Neural cell (in vitro differentiated cells): ENCODE data around the gene CCDC127. TPM values are rescaled to one million over a fixed set of nuclear protein-coding genes. Genes with fewer than 3 reads are reported as not detected.
"Not testable (repeated sequence)": the region's sequence is repeated elsewhere in the genome, so short reads cannot be mapped to it uniquely, and the experiment has no call there.

Experiments
- H2AFZ ChIP-seq: fragments of 200-600, 300-800 bp; sonication (generic), shearing (Covaris generic); 2 replicates; pipeline ENCODE4 v1.6.0; 2014; ENCODE audit warnings: low read depth, mild to moderate bottlenecking, antibody characterized with exemption, low read length, moderate library complexity
- H3F3A ChIP-seq: fragments of 200-600 bp; shearing (Covaris generic); 2 replicates; pipeline ENCODE4 v1.6.1; 2016; ENCODE audit warnings: mild to moderate bottlenecking, moderate library complexity, mixed read lengths, antibody characterized with exemption, low read length; ENCODE audit not compliant: insufficient read depth, poor library complexity, severe bottlenecking
- H3K27ac ChIP-seq: fragments of 200-600, 300-800 bp; sonication (generic), shearing (Covaris generic); 2 replicates; pipeline ENCODE4 v1.5.1; 2014; ENCODE audit warnings: mild to moderate bottlenecking, low read length, moderate library complexity
- H3K27me3 ChIP-seq: fragments of 300-800, 200-600 bp; sonication (generic), shearing (Covaris generic); 2 replicates; pipeline ENCODE4 v1.6.0; 2014; ENCODE audit warnings: mild to moderate bottlenecking, low read depth, low read length, moderate library complexity; ENCODE audit not compliant: insufficient read depth
- H3K36me3 ChIP-seq: fragments of 300-800, 200-600 bp; sonication (generic), shearing (Covaris generic); 2 replicates; pipeline ENCODE4 v1.5.1; 2014; ENCODE audit warnings: mild to moderate bottlenecking, antibody characterized with exemption, low read length, moderate library complexity; ENCODE audit not compliant: insufficient read depth
- H3K4me2 ChIP-seq: fragments of 300-800, 200-600 bp; sonication (generic), shearing (Covaris generic); 2 replicates; pipeline ENCODE4 v1.6.0; 2014; ENCODE audit warnings: mild to moderate bottlenecking, low read length
- H3K4me3 ChIP-seq: fragments of 300-800, 200-600 bp; sonication (generic), shearing (Covaris generic); 2 replicates; pipeline ENCODE4 v1.5.1; 2014; ENCODE audit warnings: mild to moderate bottlenecking, low read length, moderate library complexity
- H3K79me2 ChIP-seq: fragments of 200-600 bp; shearing (Covaris generic); replicated peaks from 2 replicates; pipeline ENCODE4 v1.6.0; 2014; ENCODE audit warnings: mild to moderate bottlenecking, low read length, moderate library complexity; ENCODE audit not compliant: insufficient read depth
- H3K9ac ChIP-seq: fragments of 300-800, 200-600 bp; sonication (generic), shearing (Covaris generic); 2 replicates; pipeline ENCODE4 v1.6.1; 2016; ENCODE audit warnings: mild to moderate bottlenecking, low read length, mixed read lengths
- H3K9me2 ChIP-seq: fragments of 200-600 bp; shearing (Covaris generic); 2 replicates; pipeline ENCODE4 v1.6.1; 2016; ENCODE audit warnings: mild to moderate bottlenecking, low read length, mixed read lengths; ENCODE audit not compliant: insufficient read depth
- H3K9me3 ChIP-seq: fragments of 200-600, 300-800 bp; sonication (generic), shearing (Covaris generic); 2 replicates; pipeline ENCODE4 v1.6.1; 2016; ENCODE audit warnings: mild to moderate bottlenecking, mixed run types, low read length, moderate library complexity, mixed read lengths
- H4K20me1 ChIP-seq: fragments of 200-600 bp; shearing (Covaris generic); 2 replicates; pipeline ENCODE4 v1.6.1; 2016; ENCODE audit warnings: mild to moderate bottlenecking, mixed run types; ENCODE audit not compliant: insufficient read depth
- EP300 ChIP-seq: fragments of 450-650 bp; conservative IDR thresholded peaks from 2 replicates; pipeline ENCODE4 v1.6.1; 2014; ENCODE audit warnings: antibody characterized with exemption, mild to moderate bottlenecking, moderate library complexity; ENCODE audit not compliant: poor library complexity, severe bottlenecking
- EZH2 ChIP-seq: fragments of 200-600, 300-800 bp; shearing (Covaris generic), sonication (generic); IDR thresholded peaks from 2 replicates; pipeline ENCODE4 v1.6.1; 2014; ENCODE audit warnings: antibody characterized with exemption, low read length, borderline replicate concordance, mild to moderate bottlenecking; ENCODE audit not compliant: insufficient read depth, poor library complexity, severe bottlenecking
- MXI1 ChIP-seq: fragments of 450-650 bp; conservative IDR thresholded peaks from 2 replicates; pipeline ENCODE4 v1.6.1; 2014; ENCODE audit warnings: antibody characterized with exemption, mild to moderate bottlenecking; ENCODE audit not compliant: poor library complexity, severe bottlenecking
- POLR2AphosphoS5 ChIP-seq: IDR thresholded peaks from 2 replicates; pipeline ENCODE4 v1.6.1; 2012
- RAD21 ChIP-seq: fragments of 450-650 bp; conservative IDR thresholded peaks from 2 replicates; pipeline ENCODE4 v1.6.1; 2014; ENCODE audit warnings: antibody characterized with exemption, mild to moderate bottlenecking, moderate library complexity
- SMC3 ChIP-seq: fragments of 450-650 bp; conservative IDR thresholded peaks from 2 replicates; pipeline ENCODE4 v1.6.1; 2014; ENCODE audit warnings: antibody characterized with exemption, mild to moderate bottlenecking, moderate library complexity; ENCODE audit not compliant: poor library complexity
- TAF1 ChIP-seq: IDR thresholded peaks from 2 replicates; pipeline ENCODE4 v1.6.1; 2012; ENCODE audit warnings: low read depth
- polyA plus RNA-seq: library from polyadenylated mRNA; depleted of rRNA; stranded (reverse); fragments of >200 nt; gene quantifications from 2 replicates; pipeline ENCODE4 v1.2.3, GENCODE V29; 2014
- TF ChIP-seq, protein P1 (sequence below): IDR thresholded peaks from 2 replicates; pipeline ENCODE4 v1.6.1; 2012; ENCODE audit warnings: borderline replicate concordance
- TF ChIP-seq, protein P2 (sequence below): fragments of 450-650 bp; IDR thresholded peaks from 2 replicates; pipeline ENCODE4 v1.5.1; 2014; ENCODE audit warnings: antibody characterized with exemption, mild to moderate bottlenecking, moderate library complexity; ENCODE audit not compliant: poor library complexity, severe bottlenecking

CCDC127 gene
- polyA plus RNA-seq, 1 donor from 2014 or later: 5.4 TPM

DNA sequence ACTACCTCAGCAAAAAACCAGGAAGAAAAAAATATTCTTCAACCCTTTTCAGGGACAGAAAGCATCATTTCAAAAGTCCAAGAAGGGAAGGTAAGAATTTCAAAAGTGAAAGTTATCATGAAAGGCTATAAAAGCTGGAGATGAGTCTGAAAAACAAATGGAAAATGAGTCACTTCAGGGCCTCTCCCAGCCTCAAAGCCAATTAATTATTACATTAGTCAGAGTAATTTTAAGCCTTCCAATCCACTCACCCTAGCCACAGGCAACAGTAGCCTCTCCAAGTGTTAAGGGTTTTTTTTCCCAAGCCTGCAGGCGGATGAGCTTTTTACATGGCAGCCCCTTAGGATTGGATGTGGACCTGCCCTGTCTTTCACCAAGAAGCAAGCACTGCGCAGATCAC, 2.7 kb downstream of the CCDC127 start:
- H3K9ac ChIP-seq, H3K36me3 ChIP-seq, H3K4me2 ChIP-seq, H3K27ac ChIP-seq, H3K27me3 ChIP-seq, H3K4me3 ChIP-seq, H3K9me3 ChIP-seq, H3F3A ChIP-seq, H3K9me2 ChIP-seq, H2AFZ ChIP-seq, H4K20me1 ChIP-seq: not testable (repeated sequence)
- H3K79me2 ChIP-seq: peaks cover 23% of the 10 kb centered on the region

DNA sequence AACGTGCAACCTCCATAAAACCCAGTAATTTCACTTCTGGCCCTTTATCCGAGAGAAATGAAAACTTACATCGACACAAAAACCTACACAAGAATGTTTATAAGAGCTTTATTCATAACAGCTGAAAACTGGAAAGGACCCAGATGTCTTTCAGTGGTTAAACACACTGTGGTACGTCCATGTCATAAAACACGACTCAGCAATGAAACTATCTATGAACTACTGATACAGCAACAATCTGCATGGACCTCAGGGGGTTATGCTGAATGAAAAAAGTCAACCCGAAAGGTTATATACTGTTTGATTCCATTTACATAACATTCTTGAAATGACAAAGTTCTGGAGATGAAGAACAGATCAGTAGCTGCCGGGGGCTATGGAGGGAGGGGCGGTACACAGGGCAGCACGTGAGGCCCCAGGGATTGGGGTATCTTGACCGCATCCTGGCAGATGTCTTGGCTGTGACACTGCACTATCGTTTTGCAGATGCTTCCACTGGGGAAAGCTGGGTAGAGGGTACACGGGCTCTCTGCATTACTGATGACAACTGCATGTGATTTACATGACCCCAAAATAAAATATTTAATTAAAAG, 4.1 kb downstream of the CCDC127 start:
- H3K4me2 ChIP-seq: no peak overlapping the region
- no peaks in the 10 kb centered on the region for H4K20me1 ChIP-seq
- no peaks in the 10 kb centered on the region for H3K9me3 ChIP-seq
- H3K9ac ChIP-seq: no peak overlapping the region
- TF ChIP-seq MXI1 (no peak), TAF1 (no peak), POLR2AphosphoS5 (no peak), RAD21 (no peak), EZH2 (no peak), SMC3 (no peak)
- TF ChIP-seq, protein P1, sequence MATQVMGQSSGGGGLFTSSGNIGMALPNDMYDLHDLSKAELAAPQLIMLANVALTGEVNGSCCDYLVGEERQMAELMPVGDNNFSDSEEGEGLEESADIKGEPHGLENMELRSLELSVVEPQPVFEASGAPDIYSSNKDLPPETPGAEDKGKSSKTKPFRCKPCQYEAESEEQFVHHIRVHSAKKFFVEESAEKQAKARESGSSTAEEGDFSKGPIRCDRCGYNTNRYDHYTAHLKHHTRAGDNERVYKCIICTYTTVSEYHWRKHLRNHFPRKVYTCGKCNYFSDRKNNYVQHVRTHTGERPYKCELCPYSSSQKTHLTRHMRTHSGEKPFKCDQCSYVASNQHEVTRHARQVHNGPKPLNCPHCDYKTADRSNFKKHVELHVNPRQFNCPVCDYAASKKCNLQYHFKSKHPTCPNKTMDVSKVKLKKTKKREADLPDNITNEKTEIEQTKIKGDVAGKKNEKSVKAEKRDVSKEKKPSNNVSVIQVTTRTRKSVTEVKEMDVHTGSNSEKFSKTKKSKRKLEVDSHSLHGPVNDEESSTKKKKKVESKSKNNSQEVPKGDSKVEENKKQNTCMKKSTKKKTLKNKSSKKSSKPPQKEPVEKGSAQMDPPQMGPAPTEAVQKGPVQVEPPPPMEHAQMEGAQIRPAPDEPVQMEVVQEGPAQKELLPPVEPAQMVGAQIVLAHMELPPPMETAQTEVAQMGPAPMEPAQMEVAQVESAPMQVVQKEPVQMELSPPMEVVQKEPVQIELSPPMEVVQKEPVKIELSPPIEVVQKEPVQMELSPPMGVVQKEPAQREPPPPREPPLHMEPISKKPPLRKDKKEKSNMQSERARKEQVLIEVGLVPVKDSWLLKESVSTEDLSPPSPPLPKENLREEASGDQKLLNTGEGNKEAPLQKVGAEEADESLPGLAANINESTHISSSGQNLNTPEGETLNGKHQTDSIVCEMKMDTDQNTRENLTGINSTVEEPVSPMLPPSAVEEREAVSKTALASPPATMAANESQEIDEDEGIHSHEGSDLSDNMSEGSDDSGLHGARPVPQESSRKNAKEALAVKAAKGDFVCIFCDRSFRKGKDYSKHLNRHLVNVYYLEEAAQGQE: no peak
- TF ChIP-seq, protein P2, sequence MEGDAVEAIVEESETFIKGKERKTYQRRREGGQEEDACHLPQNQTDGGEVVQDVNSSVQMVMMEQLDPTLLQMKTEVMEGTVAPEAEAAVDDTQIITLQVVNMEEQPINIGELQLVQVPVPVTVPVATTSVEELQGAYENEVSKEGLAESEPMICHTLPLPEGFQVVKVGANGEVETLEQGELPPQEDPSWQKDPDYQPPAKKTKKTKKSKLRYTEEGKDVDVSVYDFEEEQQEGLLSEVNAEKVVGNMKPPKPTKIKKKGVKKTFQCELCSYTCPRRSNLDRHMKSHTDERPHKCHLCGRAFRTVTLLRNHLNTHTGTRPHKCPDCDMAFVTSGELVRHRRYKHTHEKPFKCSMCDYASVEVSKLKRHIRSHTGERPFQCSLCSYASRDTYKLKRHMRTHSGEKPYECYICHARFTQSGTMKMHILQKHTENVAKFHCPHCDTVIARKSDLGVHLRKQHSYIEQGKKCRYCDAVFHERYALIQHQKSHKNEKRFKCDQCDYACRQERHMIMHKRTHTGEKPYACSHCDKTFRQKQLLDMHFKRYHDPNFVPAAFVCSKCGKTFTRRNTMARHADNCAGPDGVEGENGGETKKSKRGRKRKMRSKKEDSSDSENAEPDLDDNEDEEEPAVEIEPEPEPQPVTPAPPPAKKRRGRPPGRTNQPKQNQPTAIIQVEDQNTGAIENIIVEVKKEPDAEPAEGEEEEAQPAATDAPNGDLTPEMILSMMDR: no peak
- no peak overlapping the region for H3K4me3 ChIP-seq
- H3K9me2 ChIP-seq: no peaks in the 10 kb centered on the region
- peaks cover 17% of the 10 kb centered on the region for H3K79me2 ChIP-seq
- no peak overlapping the region for H2AFZ ChIP-seq
- no peak overlapping the region for H3K27ac ChIP-seq
- H3F3A ChIP-seq: no peaks in the 10 kb centered on the region
- H3K36me3 ChIP-seq: no peaks in the 10 kb centered on the region
- H3K27me3 ChIP-seq: no peaks in the 10 kb centered on the region

DNA sequence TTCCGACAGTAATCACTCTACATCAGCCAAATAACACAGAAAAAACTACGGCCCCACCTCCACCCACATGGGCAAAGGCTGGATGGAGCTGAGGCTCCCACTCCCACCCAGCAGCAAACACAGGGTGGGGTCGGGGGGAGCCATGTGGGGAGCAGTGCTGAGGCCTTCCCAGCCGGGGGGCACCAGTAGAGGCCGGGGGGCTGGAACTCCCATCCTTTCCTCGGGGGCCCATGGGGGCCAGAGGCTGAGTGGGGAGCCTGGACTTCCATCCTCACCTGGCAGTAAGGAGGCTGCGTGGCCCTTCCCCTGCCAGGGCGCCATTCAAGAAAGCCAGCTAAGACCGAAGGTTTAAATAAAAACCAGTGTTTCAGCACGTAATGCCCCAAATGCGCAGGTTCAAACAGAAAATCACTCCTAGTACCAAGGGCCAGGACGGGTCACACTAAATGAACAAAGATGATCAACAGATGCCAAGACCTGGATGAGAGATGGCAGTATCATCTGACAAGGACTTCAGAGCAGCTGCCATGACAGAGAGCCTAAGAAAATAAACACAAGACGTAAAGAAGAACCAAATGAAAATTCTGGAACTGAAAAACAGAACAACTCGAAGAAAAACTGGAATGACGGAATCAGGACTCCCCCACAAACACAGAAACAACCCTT, 9.4 kb downstream of the CCDC127 start:
- H2AFZ ChIP-seq: no peak overlapping the region
- H3K9me2 ChIP-seq: no peaks in the 10 kb centered on the region
- H4K20me1 ChIP-seq: no peaks in the 10 kb centered on the region

More for the DNA sequence above, 9.4 kb downstream of the CCDC127 start:
- Histone ChIP-seq H3K9me3 (no peaks in the 10 kb centered on the region), H3F3A (no peaks in the 10 kb centered on the region), H3K36me3 (no peaks in the 10 kb centered on the region), H3K27me3 (no peaks in the 10 kb centered on the region), H3K9ac (no peak overlapping the region), H3K27ac (no peak overlapping the region), H3K4me3 (no peak overlapping the region), H3K4me2 (no peak overlapping the region), H3K79me2 (peaks cover 23% of the 10 kb centered on the region)
- no peak for TF ChIP-seq POLR2AphosphoS5
- no peak for TF ChIP-seq RAD21
- TF ChIP-seq, protein P2: no peak
- no peak for TF ChIP-seq MXI1
- no peak for TF ChIP-seq TAF1
- no peak for TF ChIP-seq EP300
- TF ChIP-seq, protein P1: no peak
- no peak for TF ChIP-seq EZH2
- TF ChIP-seq SMC3: no peak
